Parathyroid adenoma (tissue), 2 donors: ENCODE data around the gene TEN1.
A peak's percentile ranks its signal among the peaks of the same experiment; 100 is the strongest.

Source experiments
- H2AFZ ChIP-seq: fragments of 300-600 bp; sonication (generic); one replicate; pipeline ENCODE4 v1.7.0; 2017; ENCODE audit warnings: antibody characterized with exemption, mild to moderate bottlenecking
- H3K27ac ChIP-seq: fragments of 300-600 bp; sonication (generic); one replicate; pipeline ENCODE4 v1.7.0; 2017
- H3K27me3 ChIP-seq: fragments of 300-600 bp; sonication (generic); one replicate; pipeline ENCODE4 v1.7.0; 2017; ENCODE audit warnings: low read length; ENCODE audit not compliant: control insufficient read depth, insufficient read depth
- H3K36me3 ChIP-seq: fragments of 300-600 bp; sonication (generic); one replicate; pipeline ENCODE4 v1.7.0; 2017; ENCODE audit warnings: low read length; ENCODE audit not compliant: control insufficient read depth, insufficient read depth
- H3K4me1 ChIP-seq: fragments of 300-600 bp; sonication (generic); one replicate; pipeline ENCODE4 v1.7.0; 2017; ENCODE audit warnings: control low read depth
- H3K4me2 ChIP-seq: fragments of 300-600 bp; sonication (generic); one replicate; pipeline ENCODE4 v1.7.0; 2017; ENCODE audit warnings: low read length
- H3K4me3 ChIP-seq: fragments of 300-600 bp; sonication (generic); one replicate; pipeline ENCODE4 v1.7.0; 2017; ENCODE audit warnings: low read depth, low read length
- H3K79me2 ChIP-seq: fragments of 300-600 bp; sonication (generic); one replicate; pipeline ENCODE4 v1.7.0; 2017; ENCODE audit warnings: control low read depth
- H3K9ac ChIP-seq: fragments of 300-600 bp; sonication (generic); one replicate; pipeline ENCODE4 v1.7.0; 2017; ENCODE audit warnings: mild to moderate bottlenecking
- H3K9me3 ChIP-seq: fragments of 300-600 bp; sonication (generic); one replicate; pipeline ENCODE4 v1.7.0; 2017; ENCODE audit warnings: low read length; ENCODE audit not compliant: control insufficient read depth
- TF ChIP-seq, protein P1 (sequence below): fragments of 300-600 bp; sonication (generic); IDR thresholded peaks from one replicate; pipeline ENCODE4 v1.7.0; 2017; ENCODE audit warnings: antibody characterized with exemption, mild to moderate bottlenecking
- donor health status: primary hyperparathyroidism.

Gene TEN1

DNA sequence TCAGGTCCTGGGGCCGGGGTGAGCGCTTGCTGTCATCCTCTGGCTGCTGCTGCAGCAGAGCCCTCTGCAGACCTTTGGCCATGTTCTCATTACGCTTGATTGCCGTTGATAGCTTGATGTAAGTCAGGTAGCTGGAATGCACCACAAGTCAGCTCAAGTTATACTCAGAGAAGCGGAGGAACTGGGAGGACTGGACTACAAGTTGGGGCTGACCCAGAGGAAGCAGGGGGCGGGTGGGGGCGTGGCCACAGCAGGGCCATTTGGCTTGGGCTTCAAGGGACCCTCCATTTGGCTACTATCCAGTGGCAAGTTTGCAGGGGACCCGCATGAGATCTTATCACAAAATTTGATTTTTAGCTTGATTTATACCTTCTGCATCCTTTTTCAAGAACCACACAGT lies 67.0 kb downstream of the TEN1 start:
- Histone ChIP-seq H3K9ac (no peak overlapping the region), H3K9me3 (no peaks in the 10 kb centered on the region), H2AFZ (no peak overlapping the region), H3K4me3 (no peak overlapping the region), H3K4me1 (peaks cover 33% of the 10 kb centered on the region), H3K27ac (peak overlapping the region; percentile 89), H3K27me3 (no peaks in the 10 kb centered on the region), H3K79me2 (no peaks in the 10 kb centered on the region), H3K36me3 (no peaks in the 10 kb centered on the region), H3K4me2 (peak overlapping the region; percentile 44)
- TF ChIP-seq, protein P1, sequence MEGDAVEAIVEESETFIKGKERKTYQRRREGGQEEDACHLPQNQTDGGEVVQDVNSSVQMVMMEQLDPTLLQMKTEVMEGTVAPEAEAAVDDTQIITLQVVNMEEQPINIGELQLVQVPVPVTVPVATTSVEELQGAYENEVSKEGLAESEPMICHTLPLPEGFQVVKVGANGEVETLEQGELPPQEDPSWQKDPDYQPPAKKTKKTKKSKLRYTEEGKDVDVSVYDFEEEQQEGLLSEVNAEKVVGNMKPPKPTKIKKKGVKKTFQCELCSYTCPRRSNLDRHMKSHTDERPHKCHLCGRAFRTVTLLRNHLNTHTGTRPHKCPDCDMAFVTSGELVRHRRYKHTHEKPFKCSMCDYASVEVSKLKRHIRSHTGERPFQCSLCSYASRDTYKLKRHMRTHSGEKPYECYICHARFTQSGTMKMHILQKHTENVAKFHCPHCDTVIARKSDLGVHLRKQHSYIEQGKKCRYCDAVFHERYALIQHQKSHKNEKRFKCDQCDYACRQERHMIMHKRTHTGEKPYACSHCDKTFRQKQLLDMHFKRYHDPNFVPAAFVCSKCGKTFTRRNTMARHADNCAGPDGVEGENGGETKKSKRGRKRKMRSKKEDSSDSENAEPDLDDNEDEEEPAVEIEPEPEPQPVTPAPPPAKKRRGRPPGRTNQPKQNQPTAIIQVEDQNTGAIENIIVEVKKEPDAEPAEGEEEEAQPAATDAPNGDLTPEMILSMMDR: no peak

DNA sequence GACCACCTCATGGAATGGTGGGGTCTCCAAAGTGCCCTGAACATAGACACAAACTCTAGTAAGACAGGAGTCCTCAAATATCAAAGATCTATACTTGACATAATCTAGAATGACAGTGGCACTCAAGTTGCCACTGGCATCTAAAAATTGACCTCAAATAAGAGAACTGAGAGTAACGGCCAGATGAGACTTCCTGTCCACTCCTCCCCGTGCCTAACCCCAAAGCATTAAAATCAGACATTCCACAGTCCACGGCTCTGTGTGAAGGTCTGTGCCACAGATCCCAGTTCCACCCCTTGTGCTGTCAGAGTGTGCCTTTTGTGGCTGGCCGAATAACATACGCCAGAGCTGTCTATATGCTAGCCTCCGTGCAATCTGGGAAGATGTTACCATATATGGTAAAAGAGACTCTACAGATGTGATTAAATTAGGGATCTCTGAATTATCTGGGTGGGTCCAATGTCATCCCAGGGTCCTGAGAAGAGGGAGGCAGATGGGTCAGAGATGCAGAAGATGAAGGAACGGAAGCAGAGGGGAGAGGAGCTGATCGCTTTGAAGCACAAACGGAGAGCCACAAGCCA lies 69.1 kb downstream of the TEN1 start:
- TF ChIP-seq, protein P1: no peak
- no peak overlapping the region for H3K27ac ChIP-seq

DNA sequence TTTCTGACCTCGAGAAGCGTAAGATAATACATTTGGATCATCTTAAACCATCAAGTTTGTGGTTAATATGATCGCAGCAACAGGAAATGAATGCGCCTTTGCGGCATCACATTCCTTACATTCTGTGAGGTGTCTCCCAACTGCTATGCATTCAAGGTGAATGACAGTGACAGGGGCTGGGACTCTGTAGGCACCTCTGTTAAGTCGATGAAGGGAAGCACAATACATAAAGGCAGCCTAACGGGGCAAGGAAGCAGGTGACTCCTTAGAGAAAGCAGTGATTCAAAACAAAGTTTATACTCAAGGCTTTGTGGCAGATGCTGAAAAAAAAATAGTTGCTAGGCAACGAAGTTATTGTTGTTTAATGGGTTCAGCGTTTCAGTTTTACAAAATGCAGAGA lies 69.7 kb downstream of the TEN1 start:
- H3K4me2 ChIP-seq: no peak overlapping the region
- H3K9me3 ChIP-seq: no peaks in the 10 kb centered on the region
- H3K9ac ChIP-seq: no peak overlapping the region
- H3K27me3 ChIP-seq: no peaks in the 10 kb centered on the region
- no peaks in the 10 kb centered on the region for H3K79me2 ChIP-seq
- H3K4me1 ChIP-seq: peaks cover 34% of the 10 kb centered on the region
- H3K27ac ChIP-seq: no peak overlapping the region
- no peak overlapping the region for H2AFZ ChIP-seq
- TF ChIP-seq, protein P1: no peak
- no peaks in the 10 kb centered on the region for H3K36me3 ChIP-seq
- no peak overlapping the region for H3K4me3 ChIP-seq

More for the DNA sequence above, 69.1 kb downstream of the TEN1 start:
- Histone ChIP-seq H3K4me3 (no peak overlapping the region), H3K79me2 (no peaks in the 10 kb centered on the region), H3K36me3 (no peaks in the 10 kb centered on the region), H3K4me2 (no peak overlapping the region), H3K4me1 (peaks cover 34% of the 10 kb centered on the region), H3K9me3 (no peaks in the 10 kb centered on the region), H3K9ac (no peak overlapping the region), H2AFZ (no peak overlapping the region), H3K27me3 (no peaks in the 10 kb centered on the region)

DNA sequence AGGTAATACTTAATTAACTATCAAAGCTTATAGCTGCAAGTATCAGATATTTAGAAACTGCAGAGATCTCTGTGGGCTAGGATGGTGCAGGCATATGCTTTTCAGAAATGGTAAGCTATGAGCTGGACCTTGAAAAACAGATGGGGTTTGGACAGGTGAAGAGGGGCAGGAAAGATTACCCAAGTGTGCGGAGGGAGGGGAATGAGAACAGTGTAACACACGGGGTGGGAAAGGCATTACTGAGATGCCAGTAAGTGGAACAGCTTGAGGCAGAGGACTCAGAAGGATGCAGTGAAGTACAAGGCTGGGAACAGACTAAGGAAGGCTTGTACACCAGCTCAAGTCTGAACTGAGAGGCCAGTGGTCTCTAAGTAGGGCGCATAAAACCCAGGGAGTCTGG lies 70.2 kb downstream of the TEN1 start:
- H3K36me3 ChIP-seq: no peaks in the 10 kb centered on the region
- H3K27me3 ChIP-seq: no peaks in the 10 kb centered on the region
- H3K9ac ChIP-seq: no peak overlapping the region
- TF ChIP-seq, protein P1: no peak
- no peaks in the 10 kb centered on the region for H3K79me2 ChIP-seq
- no peak overlapping the region for H3K4me2 ChIP-seq
- H3K4me1 ChIP-seq: peaks cover 34% of the 10 kb centered on the region
- no peaks in the 10 kb centered on the region for H3K9me3 ChIP-seq
- H2AFZ ChIP-seq: no peak overlapping the region
- no peak overlapping the region for H3K4me3 ChIP-seq
- H3K27ac ChIP-seq: no peak overlapping the region

DNA sequence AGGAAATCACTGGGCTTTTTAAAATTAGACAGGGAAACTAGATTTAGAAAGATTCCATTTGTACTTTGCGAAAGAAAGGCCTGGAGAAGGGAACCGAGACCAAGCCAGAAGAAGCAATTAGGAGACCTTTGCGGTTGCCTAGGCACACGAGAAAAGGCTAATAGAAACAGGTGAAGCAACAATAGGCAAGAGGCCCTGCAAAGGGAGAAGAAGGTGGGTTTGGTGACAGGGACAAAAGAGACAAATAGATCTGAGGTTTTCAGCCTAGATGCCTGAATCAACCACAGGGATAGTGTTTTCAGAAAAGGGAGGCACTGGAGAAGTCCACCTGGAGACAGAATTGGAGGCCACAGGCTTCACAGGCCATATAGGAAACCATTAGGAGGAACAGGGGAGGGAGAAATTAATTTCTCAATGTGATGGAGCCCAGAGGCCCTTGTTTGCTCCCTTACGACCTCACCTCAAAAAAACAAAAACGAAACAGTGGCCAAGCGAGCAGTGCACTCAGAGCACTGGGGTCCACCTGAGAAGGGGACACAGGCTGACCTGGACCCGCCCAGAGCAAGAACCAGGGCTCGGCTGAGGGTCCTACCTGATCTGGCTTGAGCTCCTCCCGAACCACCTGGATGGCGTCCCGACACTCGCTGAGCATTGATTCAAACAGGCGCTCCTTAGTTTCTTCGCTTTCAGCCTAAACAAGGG lies 70.9 kb downstream of the TEN1 start:
- Histone ChIP-seq H2AFZ (no peak overlapping the region), H3K27me3 (no peaks in the 10 kb centered on the region), H3K9ac (no peak overlapping the region), H3K36me3 (no peaks in the 10 kb centered on the region), H3K9me3 (no peaks in the 10 kb centered on the region), H3K4me2 (no peak overlapping the region), H3K79me2 (no peaks in the 10 kb centered on the region), H3K4me3 (no peak overlapping the region), H3K27ac (no peak overlapping the region), H3K4me1 (peaks cover 26% of the 10 kb centered on the region)
- TF ChIP-seq, protein P1: no peak
